Neural cell (in vitro differentiated cells): ENCODE measurements around the gene PPP3CA. TPM values are rescaled to one million over a fixed set of nuclear protein-coding genes. Genes with fewer than 3 reads are reported as not detected.

ENCODE experiments used
- H2AFZ ChIP-seq: fragments of 200-600, 300-800 bp; sonication (generic), shearing (Covaris generic); 2 replicates; pipeline ENCODE4 v1.6.0; 2014; ENCODE audit warnings: low read depth, mild to moderate bottlenecking, antibody characterized with exemption, low read length, moderate library complexity
- H3F3A ChIP-seq: fragments of 200-600 bp; shearing (Covaris generic); 2 replicates; pipeline ENCODE4 v1.6.1; 2016; ENCODE audit warnings: mild to moderate bottlenecking, moderate library complexity, mixed read lengths, antibody characterized with exemption, low read length; ENCODE audit not compliant: insufficient read depth, poor library complexity, severe bottlenecking
- H3K27ac ChIP-seq: fragments of 200-600, 300-800 bp; sonication (generic), shearing (Covaris generic); 2 replicates; pipeline ENCODE4 v1.5.1; 2014; ENCODE audit warnings: mild to moderate bottlenecking, low read length, moderate library complexity
- H3K27me3 ChIP-seq: fragments of 300-800, 200-600 bp; sonication (generic), shearing (Covaris generic); 2 replicates; pipeline ENCODE4 v1.6.0; 2014; ENCODE audit warnings: mild to moderate bottlenecking, low read depth, low read length, moderate library complexity; ENCODE audit not compliant: insufficient read depth
- H3K36me3 ChIP-seq: fragments of 300-800, 200-600 bp; sonication (generic), shearing (Covaris generic); 2 replicates; pipeline ENCODE4 v1.5.1; 2014; ENCODE audit warnings: mild to moderate bottlenecking, antibody characterized with exemption, low read length, moderate library complexity; ENCODE audit not compliant: insufficient read depth
- H3K4me2 ChIP-seq: fragments of 300-800, 200-600 bp; sonication (generic), shearing (Covaris generic); 2 replicates; pipeline ENCODE4 v1.6.0; 2014; ENCODE audit warnings: mild to moderate bottlenecking, low read length
- H3K4me3 ChIP-seq: fragments of 300-800, 200-600 bp; sonication (generic), shearing (Covaris generic); 2 replicates; pipeline ENCODE4 v1.5.1; 2014; ENCODE audit warnings: mild to moderate bottlenecking, low read length, moderate library complexity
- H3K79me2 ChIP-seq: fragments of 200-600 bp; shearing (Covaris generic); replicated peaks from 2 replicates; pipeline ENCODE4 v1.6.0; 2014; ENCODE audit warnings: mild to moderate bottlenecking, low read length, moderate library complexity; ENCODE audit not compliant: insufficient read depth
- H3K9ac ChIP-seq: fragments of 300-800, 200-600 bp; sonication (generic), shearing (Covaris generic); 2 replicates; pipeline ENCODE4 v1.6.1; 2016; ENCODE audit warnings: mild to moderate bottlenecking, low read length, mixed read lengths
- H3K9me2 ChIP-seq: fragments of 200-600 bp; shearing (Covaris generic); 2 replicates; pipeline ENCODE4 v1.6.1; 2016; ENCODE audit warnings: mild to moderate bottlenecking, low read length, mixed read lengths; ENCODE audit not compliant: insufficient read depth
- H3K9me3 ChIP-seq: fragments of 200-600, 300-800 bp; sonication (generic), shearing (Covaris generic); 2 replicates; pipeline ENCODE4 v1.6.1; 2016; ENCODE audit warnings: mild to moderate bottlenecking, mixed run types, low read length, moderate library complexity, mixed read lengths
- H4K20me1 ChIP-seq: fragments of 200-600 bp; shearing (Covaris generic); 2 replicates; pipeline ENCODE4 v1.6.1; 2016; ENCODE audit warnings: mild to moderate bottlenecking, mixed run types; ENCODE audit not compliant: insufficient read depth
- EP300 ChIP-seq: fragments of 450-650 bp; conservative IDR thresholded peaks from 2 replicates; pipeline ENCODE4 v1.6.1; 2014; ENCODE audit warnings: antibody characterized with exemption, mild to moderate bottlenecking, moderate library complexity; ENCODE audit not compliant: poor library complexity, severe bottlenecking
- EZH2 ChIP-seq: fragments of 200-600, 300-800 bp; shearing (Covaris generic), sonication (generic); IDR thresholded peaks from 2 replicates; pipeline ENCODE4 v1.6.1; 2014; ENCODE audit warnings: antibody characterized with exemption, low read length, borderline replicate concordance, mild to moderate bottlenecking; ENCODE audit not compliant: insufficient read depth, poor library complexity, severe bottlenecking
- MXI1 ChIP-seq: fragments of 450-650 bp; conservative IDR thresholded peaks from 2 replicates; pipeline ENCODE4 v1.6.1; 2014; ENCODE audit warnings: antibody characterized with exemption, mild to moderate bottlenecking; ENCODE audit not compliant: poor library complexity, severe bottlenecking
- POLR2AphosphoS5 ChIP-seq: IDR thresholded peaks from 2 replicates; pipeline ENCODE4 v1.6.1; 2012
- RAD21 ChIP-seq: fragments of 450-650 bp; conservative IDR thresholded peaks from 2 replicates; pipeline ENCODE4 v1.6.1; 2014; ENCODE audit warnings: antibody characterized with exemption, mild to moderate bottlenecking, moderate library complexity
- SMC3 ChIP-seq: fragments of 450-650 bp; conservative IDR thresholded peaks from 2 replicates; pipeline ENCODE4 v1.6.1; 2014; ENCODE audit warnings: antibody characterized with exemption, mild to moderate bottlenecking, moderate library complexity; ENCODE audit not compliant: poor library complexity
- TAF1 ChIP-seq: IDR thresholded peaks from 2 replicates; pipeline ENCODE4 v1.6.1; 2012; ENCODE audit warnings: low read depth
- polyA plus RNA-seq: library from polyadenylated mRNA; depleted of rRNA; stranded (reverse); fragments of >200 nt; gene quantifications from 2 replicates; pipeline ENCODE4 v1.2.3, GENCODE V29; 2014
- TF ChIP-seq, protein P1 (sequence below): IDR thresholded peaks from 2 replicates; pipeline ENCODE4 v1.6.1; 2012; ENCODE audit warnings: borderline replicate concordance
- TF ChIP-seq, protein P2 (sequence below): fragments of 450-650 bp; IDR thresholded peaks from 2 replicates; pipeline ENCODE4 v1.5.1; 2014; ENCODE audit warnings: antibody characterized with exemption, mild to moderate bottlenecking, moderate library complexity; ENCODE audit not compliant: poor library complexity, severe bottlenecking

Gene PPP3CA
- polyA plus RNA-seq, 1 donor from 2014 or later = 78.2 TPM

DNA sequence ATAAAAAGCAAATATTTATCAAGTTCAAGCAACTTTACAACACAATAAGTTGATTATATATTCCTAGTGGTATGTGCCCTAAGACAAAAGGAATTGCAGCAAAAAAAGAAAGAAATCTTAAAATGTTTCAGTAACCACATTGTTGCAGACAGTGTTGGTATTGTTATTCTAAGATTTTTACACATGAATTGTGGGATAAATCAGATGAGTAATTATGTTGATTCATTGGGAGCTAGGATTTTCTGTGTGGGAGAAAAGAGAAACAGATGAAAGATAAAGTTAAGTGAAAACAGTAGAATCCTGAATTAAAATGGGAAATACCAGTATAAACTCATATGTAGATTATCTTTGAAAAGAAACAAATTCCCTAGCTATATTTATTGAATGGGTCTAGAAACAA, 362.4 kb downstream of the PPP3CA start:
- no peaks in the 10 kb centered on the region for H3K9me3 ChIP-seq

DNA sequence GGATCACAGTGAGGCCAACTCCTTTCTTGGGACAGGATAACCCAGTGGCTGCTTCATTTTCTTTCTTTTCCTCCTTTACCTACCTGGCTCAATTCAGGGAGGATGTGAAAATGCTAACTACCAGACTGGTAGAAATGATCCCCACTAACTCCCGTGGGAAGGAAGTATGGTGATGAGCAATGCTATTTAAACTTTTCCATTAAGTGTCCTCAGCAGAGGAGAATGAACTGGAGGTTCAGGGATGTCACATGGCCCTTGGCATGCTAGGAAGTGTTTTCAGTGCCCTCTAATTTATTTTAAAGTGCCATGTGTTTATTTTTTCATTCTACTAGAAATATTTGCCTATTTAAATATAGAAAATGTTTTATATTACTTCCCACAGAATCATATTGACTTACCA, 363.9 kb downstream of the PPP3CA start:
- no peaks in the 10 kb centered on the region for H3K36me3 ChIP-seq
- H2AFZ ChIP-seq = no peak overlapping the region
- TF ChIP-seq TAF1 (no peak), SMC3 (no peak), EP300 (no peak), EZH2 (no peak), RAD21 (no peak), MXI1 (no peak), POLR2AphosphoS5 (no peak)
- TF ChIP-seq, protein P1, sequence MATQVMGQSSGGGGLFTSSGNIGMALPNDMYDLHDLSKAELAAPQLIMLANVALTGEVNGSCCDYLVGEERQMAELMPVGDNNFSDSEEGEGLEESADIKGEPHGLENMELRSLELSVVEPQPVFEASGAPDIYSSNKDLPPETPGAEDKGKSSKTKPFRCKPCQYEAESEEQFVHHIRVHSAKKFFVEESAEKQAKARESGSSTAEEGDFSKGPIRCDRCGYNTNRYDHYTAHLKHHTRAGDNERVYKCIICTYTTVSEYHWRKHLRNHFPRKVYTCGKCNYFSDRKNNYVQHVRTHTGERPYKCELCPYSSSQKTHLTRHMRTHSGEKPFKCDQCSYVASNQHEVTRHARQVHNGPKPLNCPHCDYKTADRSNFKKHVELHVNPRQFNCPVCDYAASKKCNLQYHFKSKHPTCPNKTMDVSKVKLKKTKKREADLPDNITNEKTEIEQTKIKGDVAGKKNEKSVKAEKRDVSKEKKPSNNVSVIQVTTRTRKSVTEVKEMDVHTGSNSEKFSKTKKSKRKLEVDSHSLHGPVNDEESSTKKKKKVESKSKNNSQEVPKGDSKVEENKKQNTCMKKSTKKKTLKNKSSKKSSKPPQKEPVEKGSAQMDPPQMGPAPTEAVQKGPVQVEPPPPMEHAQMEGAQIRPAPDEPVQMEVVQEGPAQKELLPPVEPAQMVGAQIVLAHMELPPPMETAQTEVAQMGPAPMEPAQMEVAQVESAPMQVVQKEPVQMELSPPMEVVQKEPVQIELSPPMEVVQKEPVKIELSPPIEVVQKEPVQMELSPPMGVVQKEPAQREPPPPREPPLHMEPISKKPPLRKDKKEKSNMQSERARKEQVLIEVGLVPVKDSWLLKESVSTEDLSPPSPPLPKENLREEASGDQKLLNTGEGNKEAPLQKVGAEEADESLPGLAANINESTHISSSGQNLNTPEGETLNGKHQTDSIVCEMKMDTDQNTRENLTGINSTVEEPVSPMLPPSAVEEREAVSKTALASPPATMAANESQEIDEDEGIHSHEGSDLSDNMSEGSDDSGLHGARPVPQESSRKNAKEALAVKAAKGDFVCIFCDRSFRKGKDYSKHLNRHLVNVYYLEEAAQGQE = no peak
- TF ChIP-seq, protein P2, sequence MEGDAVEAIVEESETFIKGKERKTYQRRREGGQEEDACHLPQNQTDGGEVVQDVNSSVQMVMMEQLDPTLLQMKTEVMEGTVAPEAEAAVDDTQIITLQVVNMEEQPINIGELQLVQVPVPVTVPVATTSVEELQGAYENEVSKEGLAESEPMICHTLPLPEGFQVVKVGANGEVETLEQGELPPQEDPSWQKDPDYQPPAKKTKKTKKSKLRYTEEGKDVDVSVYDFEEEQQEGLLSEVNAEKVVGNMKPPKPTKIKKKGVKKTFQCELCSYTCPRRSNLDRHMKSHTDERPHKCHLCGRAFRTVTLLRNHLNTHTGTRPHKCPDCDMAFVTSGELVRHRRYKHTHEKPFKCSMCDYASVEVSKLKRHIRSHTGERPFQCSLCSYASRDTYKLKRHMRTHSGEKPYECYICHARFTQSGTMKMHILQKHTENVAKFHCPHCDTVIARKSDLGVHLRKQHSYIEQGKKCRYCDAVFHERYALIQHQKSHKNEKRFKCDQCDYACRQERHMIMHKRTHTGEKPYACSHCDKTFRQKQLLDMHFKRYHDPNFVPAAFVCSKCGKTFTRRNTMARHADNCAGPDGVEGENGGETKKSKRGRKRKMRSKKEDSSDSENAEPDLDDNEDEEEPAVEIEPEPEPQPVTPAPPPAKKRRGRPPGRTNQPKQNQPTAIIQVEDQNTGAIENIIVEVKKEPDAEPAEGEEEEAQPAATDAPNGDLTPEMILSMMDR = no peak
- H3K9me3 ChIP-seq = no peaks in the 10 kb centered on the region
- no peaks in the 10 kb centered on the region for H4K20me1 ChIP-seq
- no peak overlapping the region for H3K9ac ChIP-seq
- no peaks in the 10 kb centered on the region for H3K9me2 ChIP-seq
- H3K27ac ChIP-seq = no peak overlapping the region
- no peak overlapping the region for H3K4me3 ChIP-seq
- no peaks in the 10 kb centered on the region for H3F3A ChIP-seq
- H3K27me3 ChIP-seq = no peaks in the 10 kb centered on the region
- H3K79me2 ChIP-seq = no peaks in the 10 kb centered on the region
- no peak overlapping the region for H3K4me2 ChIP-seq

More for the DNA sequence above, 362.4 kb downstream of the PPP3CA start:
- Histone ChIP-seq H3K4me3 (no peak overlapping the region), H3K4me2 (no peak overlapping the region), H2AFZ (no peak overlapping the region), H3K27me3 (no peaks in the 10 kb centered on the region), H3F3A (no peaks in the 10 kb centered on the region), H4K20me1 (no peaks in the 10 kb centered on the region), H3K36me3 (no peaks in the 10 kb centered on the region), H3K79me2 (no peaks in the 10 kb centered on the region), H3K9me2 (no peaks in the 10 kb centered on the region), H3K27ac (no peak overlapping the region), H3K9ac (no peak overlapping the region)
- TF ChIP-seq, protein P2 = no peak
- TF ChIP-seq SMC3 (no peak), TAF1 (no peak), RAD21 (no peak), EP300 (no peak), EZH2 (no peak), MXI1 (no peak), POLR2AphosphoS5 (no peak)
- TF ChIP-seq, protein P1 = no peak
